CD4-positive, alpha-beta T cell treated with Interleukin-6 for 4 hours (primary cell): Measurements from ENCODE around the gene XRCC3.
"Not testable (repeated sequence)": the region's sequence is repeated elsewhere in the genome, so short reads cannot be mapped to it uniquely, and the experiment has no call there.

Source experiments
- DNase-seq: peaks from one replicate; pipeline ENCODE4 v3.0.0-alpha.2; 2020; ENCODE audit warnings: mixed read lengths

Gene XRCC3

DNA sequence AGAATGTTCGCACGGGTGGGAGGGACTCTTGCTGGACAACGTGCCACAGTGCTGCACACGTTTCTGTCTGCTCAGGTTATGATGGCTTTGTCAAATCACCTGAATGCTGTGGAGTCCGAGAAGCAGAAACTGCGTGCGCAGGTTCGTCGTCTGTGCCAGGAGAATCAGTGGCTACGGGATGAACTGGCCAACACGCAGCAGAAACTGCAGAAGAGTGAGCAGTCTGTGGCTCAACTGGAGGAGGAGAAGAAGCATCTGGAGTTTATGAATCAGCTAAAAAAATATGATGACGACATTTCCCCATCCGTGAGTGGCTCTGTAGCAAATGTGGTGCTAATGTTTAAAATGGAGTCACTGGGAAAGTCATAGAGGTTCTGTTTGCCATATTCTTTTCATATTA lies 57.8 kb downstream of the XRCC3 start:
- DNase-seq, result no peak

DNA sequence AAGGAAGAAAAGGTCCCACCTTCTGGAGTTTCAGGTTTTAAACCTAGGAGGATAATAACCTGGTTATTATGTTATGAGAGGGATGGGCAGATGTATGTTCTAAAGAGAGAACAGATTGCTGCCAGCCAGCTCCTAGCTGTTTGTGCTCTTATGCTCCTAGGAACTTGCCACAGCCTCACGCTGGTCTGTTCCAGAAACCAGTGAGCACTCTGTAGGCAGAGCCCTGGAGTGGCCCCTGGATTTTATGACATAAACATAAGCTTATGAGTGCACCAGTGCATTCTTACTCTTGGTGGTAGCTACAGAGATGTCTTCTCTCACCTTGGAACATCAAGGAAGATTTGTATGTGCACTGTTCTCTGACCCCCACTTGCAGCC lies 58.5 kb downstream of the XRCC3 start:
- DNase-seq, result no peak

DNA sequence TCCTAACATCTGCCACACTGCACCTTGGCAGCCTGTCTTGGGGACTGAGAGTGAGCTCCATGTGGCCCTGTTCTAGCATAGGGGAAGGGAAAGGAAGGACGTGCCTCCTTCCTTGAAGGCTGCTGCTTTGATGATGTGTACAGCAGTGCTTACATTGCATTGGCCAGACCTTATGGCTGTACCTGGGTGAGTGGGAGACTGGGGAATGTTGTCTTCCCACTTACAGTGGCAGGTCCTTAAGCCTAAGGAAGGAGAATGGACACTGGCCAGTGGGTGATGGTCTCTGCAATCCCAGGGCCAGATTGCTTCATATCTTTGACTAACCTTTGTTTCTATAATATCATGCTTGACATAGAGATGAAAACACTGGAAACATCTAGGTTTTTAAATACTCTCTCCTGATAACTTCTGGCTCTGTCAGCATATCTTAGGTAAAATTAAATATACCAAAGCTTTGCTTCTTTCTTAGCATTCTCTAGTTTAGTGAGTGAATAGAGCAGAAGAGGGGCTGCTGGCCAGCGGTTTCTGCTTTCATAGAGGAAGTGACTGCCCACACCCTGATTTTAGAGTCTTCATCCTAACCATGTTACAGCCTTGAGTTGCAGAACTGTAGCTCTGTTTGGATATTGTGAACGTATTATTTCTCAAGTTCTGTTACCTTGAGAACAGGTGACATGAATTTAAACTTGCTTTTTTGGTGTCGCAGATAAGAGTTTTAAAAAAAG lies 59.1 kb downstream of the XRCC3 start:
- DNase-seq, result no peak

DNA sequence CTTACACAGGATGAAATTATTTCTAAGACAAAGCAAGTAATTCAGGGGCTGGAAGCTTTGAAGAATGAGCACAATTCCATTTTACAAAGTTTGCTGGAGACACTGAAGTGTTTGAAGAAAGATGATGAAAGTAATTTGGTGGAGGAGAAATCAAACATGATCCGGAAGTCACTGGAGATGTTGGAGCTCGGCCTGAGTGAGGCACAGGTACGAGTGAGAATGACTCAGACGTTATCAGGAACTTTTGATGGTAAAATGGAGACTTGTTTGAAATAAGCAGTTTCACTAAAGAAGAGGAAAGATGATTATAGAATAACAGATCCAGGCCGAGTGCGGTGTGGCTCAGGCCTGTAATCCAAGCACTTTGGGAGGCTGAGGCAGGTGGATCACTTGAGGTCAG lies 60.6 kb downstream of the XRCC3 start:
- DNase-seq, result no peak

DNA sequence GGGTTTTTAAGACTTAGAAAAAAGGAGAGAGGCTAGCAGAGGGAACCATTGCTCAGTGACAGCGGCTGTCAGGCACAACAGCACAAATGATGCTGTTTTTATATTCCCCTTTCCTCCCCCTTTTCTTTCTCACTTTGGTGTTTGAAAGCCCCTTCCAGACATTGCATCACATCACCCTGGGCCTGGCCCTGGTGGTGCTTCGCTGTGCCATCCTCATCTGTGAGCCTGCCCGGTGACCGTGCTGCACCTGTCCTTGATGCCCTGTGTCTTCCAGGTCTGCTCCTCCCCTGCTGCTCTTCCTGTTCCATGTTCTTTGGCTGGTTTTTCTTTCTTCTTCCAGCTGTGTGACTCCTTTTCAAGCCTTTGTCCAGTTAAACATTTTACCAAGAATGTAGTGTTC lies 61.4 kb downstream of the XRCC3 start:
- no peak for DNase-seq

DNA sequence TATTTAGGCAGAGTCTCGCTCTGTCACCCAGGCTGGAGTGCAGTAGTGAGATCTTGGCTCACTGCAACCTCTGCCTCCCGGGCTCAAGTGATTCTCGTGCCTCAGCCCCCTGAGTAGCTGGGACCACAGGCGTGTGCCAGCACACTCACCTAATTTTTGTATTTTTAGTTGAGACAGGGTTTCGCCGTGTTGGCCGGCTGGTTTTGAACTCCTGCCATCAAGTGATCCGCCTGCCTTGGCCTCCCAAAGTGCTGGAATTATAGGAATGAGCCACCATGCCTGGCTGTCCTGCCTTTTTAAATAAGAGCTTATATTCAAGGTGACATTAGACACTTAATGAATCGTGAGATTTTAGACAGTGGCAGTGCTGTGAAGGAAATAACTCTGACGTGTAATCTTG lies 61.9 kb downstream of the XRCC3 start:
- not testable (repeated sequence) for DNase-seq

DNA sequence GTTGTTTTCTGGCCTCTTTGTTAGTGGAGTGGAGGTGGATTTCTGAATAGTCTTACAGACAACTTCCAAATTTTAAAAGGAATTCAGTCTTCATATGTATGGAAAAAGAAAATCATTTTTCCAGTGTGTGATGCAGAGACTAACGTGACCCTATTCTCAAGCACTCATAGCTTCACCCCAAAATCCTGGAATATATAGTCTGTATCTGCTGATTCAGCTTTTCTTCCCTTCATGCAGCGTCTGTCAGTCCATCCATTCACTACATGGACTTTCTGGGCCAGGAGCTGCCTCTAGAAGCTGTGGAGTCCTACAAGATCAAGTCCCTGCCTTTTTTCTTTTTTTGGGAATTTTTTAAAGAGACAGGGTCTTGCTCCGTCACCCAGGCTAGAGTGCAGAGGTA lies 62.4 kb downstream of the XRCC3 start:
- no peak for DNase-seq

DNA sequence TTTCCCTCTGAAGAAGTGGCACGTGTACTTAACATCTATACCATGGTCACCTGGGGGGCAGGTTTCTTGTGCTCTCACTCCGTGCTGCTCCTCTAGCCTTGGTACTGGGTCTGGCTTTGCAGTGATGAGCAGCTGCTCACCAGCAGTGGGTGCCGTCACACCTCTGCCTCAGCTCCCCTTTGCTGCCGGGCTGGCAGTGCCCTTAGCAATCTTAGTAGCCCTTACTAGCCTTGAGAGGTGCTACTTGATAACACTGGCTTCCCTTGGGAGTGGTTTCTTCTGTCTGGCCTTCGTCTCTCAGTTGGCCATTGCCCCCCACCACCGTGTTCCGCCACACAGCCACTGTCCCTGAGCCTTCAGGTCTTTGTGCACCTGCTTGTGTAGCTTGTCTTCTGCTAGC lies 63.7 kb downstream of the XRCC3 start:
- no peak for DNase-seq

DNA sequence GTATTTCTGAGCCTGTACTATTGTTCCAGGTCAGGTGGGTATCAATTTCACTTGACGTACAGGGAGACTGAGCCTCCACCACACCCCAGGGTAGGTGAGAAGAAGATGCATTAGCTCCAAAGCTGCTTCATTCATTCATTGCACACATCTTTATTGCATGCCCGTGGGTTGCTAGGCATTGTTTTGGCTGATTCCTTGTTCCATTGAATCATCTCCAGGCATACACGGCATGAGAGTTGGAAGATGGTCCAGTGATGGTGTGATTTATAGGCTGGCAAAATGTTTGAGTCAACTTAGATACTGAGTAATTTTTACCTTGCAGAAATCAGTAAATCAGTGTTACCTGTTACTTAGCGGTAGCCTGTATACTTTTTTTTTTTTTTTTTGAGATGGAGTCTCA lies 65.0 kb downstream of the XRCC3 start:
- DNase-seq, result no peak

DNA sequence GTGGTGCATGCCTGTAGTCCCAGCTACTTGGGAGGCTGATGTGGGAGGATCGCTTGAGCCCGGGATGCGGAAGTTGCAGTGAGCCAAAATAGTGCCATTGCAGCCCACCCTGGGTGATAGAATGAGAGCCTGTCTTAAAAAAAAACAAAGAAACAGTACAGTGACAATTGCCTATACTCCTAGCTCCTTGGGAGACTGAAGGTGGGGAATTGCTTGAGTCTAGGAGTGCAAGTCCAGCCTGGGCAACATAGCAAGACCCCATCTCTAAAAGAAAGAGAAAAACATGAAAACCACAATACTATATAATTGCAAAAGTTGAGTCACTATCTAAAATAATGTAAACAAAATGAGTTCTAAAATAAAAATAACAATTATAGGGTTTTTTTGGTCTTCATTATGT lies 66.2 kb downstream of the XRCC3 start:
- no peak for DNase-seq
